GM12873 (cell line): ENCODE results near the gene SNRNP40.

Experiments used
- CTCF ChIP-seq: IDR thresholded peaks from 2 replicates; pipeline ENCODE4 v1.5.1; 2012; ENCODE audit warnings: low read depth, mild to moderate bottlenecking, moderate library complexity, low read length, control low read depth; ENCODE audit not compliant: insufficient read depth; ENCODE audit errors: missing control alignments

The SNRNP40 gene

DNA sequence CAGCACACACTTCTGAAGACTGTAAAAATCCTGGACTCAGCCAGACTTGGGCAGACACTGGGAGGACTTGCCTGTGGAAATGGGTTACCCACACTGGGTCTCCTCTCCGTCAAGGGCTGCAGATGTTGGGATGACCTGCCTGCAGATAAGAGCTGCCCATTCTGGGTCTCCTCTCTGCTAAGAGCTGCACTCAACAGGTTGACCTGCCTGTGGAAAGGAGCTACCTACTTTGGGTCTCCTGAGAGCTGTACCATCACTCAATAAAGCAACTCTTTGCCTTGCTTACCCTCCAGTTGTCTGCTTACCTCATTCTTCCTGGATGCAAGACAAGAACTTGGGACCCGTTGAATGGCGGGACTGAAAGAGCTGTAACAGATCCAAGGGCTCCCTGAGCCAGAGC is 28.4 kb upstream of the SNRNP40 start:
- no peak for TF ChIP-seq CTCF

DNA sequence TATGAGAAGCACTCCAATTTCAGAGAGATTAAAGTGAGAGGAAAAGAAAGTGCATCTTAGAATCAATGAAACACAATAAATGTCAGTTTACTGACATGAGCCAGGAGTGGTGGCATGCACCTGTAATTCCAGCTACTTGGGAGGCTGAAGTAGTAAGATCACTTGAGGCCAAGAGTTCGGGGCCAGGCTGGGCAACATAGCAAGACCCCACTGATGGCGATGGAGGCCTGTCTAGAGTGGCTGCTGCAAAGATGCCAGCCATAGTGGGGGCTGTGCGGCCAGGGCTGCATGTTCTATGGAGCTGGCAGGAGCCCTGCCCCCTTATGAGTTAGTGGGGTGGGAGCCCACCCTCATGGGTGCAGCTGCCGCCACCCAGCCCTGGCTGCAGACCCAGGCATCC is 27.5 kb upstream of the SNRNP40 start:
- no peak for TF ChIP-seq CTCF

DNA sequence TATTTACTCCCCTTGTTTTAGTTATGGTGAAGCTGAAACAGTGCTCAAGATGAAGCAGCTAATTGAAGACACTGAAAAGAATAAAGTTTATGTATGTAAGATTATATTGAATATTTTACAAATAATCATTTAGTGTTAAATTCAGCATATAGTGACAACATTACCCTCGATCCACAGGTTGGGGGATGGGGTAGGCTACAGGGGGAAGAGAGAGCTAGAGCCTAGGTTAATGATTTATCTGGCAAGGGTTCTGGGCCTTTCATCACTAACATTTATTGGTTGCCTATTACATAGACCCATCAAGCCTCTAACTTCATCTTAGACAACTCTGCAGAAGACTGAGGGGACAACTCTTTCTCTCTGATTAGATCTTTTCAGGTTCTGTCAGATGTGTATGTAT is 21.6 kb upstream of the SNRNP40 start:
- TF ChIP-seq CTCF: no peak

- TF ChIP-seq CTCF: no peak
Measured at GRCh38 chr1:31315902-31316301, 19.3 kb upstream of the SNRNP40 start.

DNA sequence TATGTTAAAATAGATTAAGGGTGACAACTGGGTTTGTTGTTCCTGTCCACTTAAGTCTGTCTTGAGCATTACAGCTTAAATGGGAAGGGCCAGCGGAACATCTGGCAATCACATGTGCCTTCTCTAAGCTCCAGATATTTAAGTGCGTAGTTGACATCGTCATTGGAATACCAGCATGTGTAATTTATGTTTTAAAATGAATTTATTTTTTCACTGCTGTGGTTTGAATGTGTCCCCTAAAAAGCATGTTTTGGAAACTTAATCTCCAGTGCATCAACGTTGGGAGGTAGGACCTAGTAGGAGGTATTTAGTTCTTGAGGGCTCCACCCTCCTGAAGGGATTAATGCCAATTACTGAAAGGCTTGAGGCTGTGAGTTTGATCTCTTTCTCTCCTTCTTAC is 13.6 kb upstream of the SNRNP40 start:
- no peak for TF ChIP-seq CTCF

DNA sequence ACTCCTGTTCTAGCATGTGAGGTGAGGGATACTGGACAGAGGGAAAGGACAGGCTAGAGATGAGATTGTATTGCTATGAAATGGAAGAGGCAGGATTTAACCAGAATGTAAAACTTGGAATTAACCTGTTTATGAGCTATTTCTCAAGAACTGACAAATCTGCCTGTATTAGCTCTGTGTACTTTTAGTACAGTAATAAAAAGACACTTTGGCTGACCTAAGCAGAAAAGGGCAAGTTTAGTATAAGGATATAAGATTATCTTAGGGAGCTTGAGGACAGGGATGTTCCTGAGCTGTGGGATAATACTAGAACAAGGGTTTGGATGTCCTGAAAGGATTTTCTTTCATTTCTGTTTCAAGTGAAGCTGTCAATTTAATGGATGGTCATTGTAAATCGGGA is 11.4 kb upstream of the SNRNP40 start:
- no peak for TF ChIP-seq CTCF

- TF ChIP-seq CTCF: no peak
Measured at GRCh38 chr1:31306278-31306677, 9.7 kb upstream of the SNRNP40 start.
